ENCODE measurements around the gene TULP4. TPM values are rescaled to one million over a fixed set of nuclear protein-coding genes. Genes with fewer than 3 reads are reported as not detected.

Gene TULP4
- total and polyA plus RNA-seq, 2 donors (not counting 1 experiment from before 2014, with no cell fraction given): 16.8 to 88.2 TPM

GRCh38 chr6:158516098-158516497 lies 203.8 kb downstream of the TULP4 start:
- Histone ChIP-seq H3K4me2 (ENCODE audit: extremely low read depth, insufficient read depth, low read length) (peak overlapping the region; percentile 33), H3K4me1 (ENCODE audit: control insufficient read depth, extremely low read depth, insufficient read depth, low read length) (no peaks in the 10 kb centered on the region), H3K9me3 (ENCODE audit: control insufficient read depth, insufficient read depth, low read depth, low read length) (no peaks in the 10 kb centered on the region), H3K9ac (ENCODE audit: insufficient read depth, low read length) (no peak overlapping the region), H3K79me2 (ENCODE audit: control insufficient read depth, insufficient read depth, low read length) (no peaks in the 10 kb centered on the region), H3K4me3 (replicated peaks in 1 of 4; ENCODE audit: control extremely low read depth in 1 of 4, insufficient read depth in 1 of 4, low read depth in 3 of 4, low read length in 4 of 4) (no peak overlapping the region), H3K27me3 (ENCODE audit: control insufficient read depth, insufficient read depth, low read length) (peaks cover 7% of the 10 kb centered on the region), H3K36me3 (ENCODE audit: control insufficient read depth, insufficient read depth, low read length) (no peaks in the 10 kb centered on the region), H2AFZ (ENCODE audit: low read length) (no peak overlapping the region), H3K27ac (ENCODE audit: insufficient read depth, low read length) (no peak overlapping the region), H4K20me1 (ENCODE audit: control insufficient read depth, extremely low read depth, insufficient read depth, low read length) (no peaks in the 10 kb centered on the region)
- TF ChIP-seq EZH2 (IDR thresholded peaks at IDR 0.05; ENCODE audit: low read length, missing control alignments) (no peak), CTCF (conservative IDR thresholded peaks at IDR 0.05 in 1 of 2, IDR thresholded peaks at IDR 0.05 in 1 of 2; ENCODE audit: low read depth in 1 of 2, low read length in 2 of 2) (no peak)
- no peak for DNase-seq (ENCODE audit: low read depth in 2 of 2)

- Histone ChIP-seq H3K9ac (ENCODE audit: insufficient read depth, low read length) (no peak overlapping the region), H3K27ac (ENCODE audit: insufficient read depth, low read length) (no peak overlapping the region), H3K79me2 (ENCODE audit: control insufficient read depth, insufficient read depth, low read length) (no peaks in the 10 kb centered on the region), H3K9me3 (ENCODE audit: control insufficient read depth, insufficient read depth, low read depth, low read length) (no peaks in the 10 kb centered on the region), H3K4me2 (ENCODE audit: extremely low read depth, insufficient read depth, low read length) (no peak overlapping the region), H3K27me3 (ENCODE audit: control insufficient read depth, insufficient read depth, low read length) (peaks cover 7% of the 10 kb centered on the region), H4K20me1 (ENCODE audit: control insufficient read depth, extremely low read depth, insufficient read depth, low read length) (no peaks in the 10 kb centered on the region), H3K4me3 (replicated peaks in 1 of 4; ENCODE audit: control extremely low read depth in 1 of 4, insufficient read depth in 1 of 4, low read depth in 3 of 4, low read length in 4 of 4) (no peak overlapping the region), H3K4me1 (ENCODE audit: control insufficient read depth, extremely low read depth, insufficient read depth, low read length) (no peaks in the 10 kb centered on the region), H2AFZ (ENCODE audit: low read length) (no peak overlapping the region), H3K36me3 (ENCODE audit: control insufficient read depth, insufficient read depth, low read length) (no peaks in the 10 kb centered on the region)
- no peak for DNase-seq (ENCODE audit: low read depth in 2 of 2)
- TF ChIP-seq EZH2 (IDR thresholded peaks at IDR 0.05; ENCODE audit: low read length, missing control alignments) (no peak), CTCF (conservative IDR thresholded peaks at IDR 0.05 in 1 of 2, IDR thresholded peaks at IDR 0.05 in 1 of 2; ENCODE audit: low read depth in 1 of 2, low read length in 2 of 2) (no peak)
Measured at GRCh38 chr6:158517038-158517437, 204.8 kb downstream of the TULP4 start.

GRCh38 chr6:158517581-158517980 lies 205.3 kb downstream of the TULP4 start:
- H3K79me2 ChIP-seq (ENCODE audit: control insufficient read depth, insufficient read depth, low read length): no peaks in the 10 kb centered on the region
- H3K36me3 ChIP-seq (ENCODE audit: control insufficient read depth, insufficient read depth, low read length): no peaks in the 10 kb centered on the region
- H2AFZ ChIP-seq (ENCODE audit: low read length): no peak overlapping the region
- H3K9ac ChIP-seq (ENCODE audit: insufficient read depth, low read length): no peak overlapping the region
- H4K20me1 ChIP-seq (ENCODE audit: control insufficient read depth, extremely low read depth, insufficient read depth, low read length): no peaks in the 10 kb centered on the region
- no peak overlapping the region for H3K4me3 ChIP-seq (replicated peaks in 1 of 4; ENCODE audit: control extremely low read depth in 1 of 4, insufficient read depth in 1 of 4, low read depth in 3 of 4, low read length in 4 of 4)
- H3K4me2 ChIP-seq (ENCODE audit: extremely low read depth, insufficient read depth, low read length): no peak overlapping the region
- TF ChIP-seq EZH2 (IDR thresholded peaks at IDR 0.05; ENCODE audit: low read length, missing control alignments): no peak
- no peak for TF ChIP-seq CTCF (conservative IDR thresholded peaks at IDR 0.05 in 1 of 2, IDR thresholded peaks at IDR 0.05 in 1 of 2; ENCODE audit: low read depth in 1 of 2, low read length in 2 of 2)
- H3K27ac ChIP-seq (ENCODE audit: insufficient read depth, low read length): no peak overlapping the region
- no peak for DNase-seq (ENCODE audit: low read depth in 2 of 2)
- H3K27me3 ChIP-seq (ENCODE audit: control insufficient read depth, insufficient read depth, low read length): peaks cover 7% of the 10 kb centered on the region
- no peaks in the 10 kb centered on the region for H3K9me3 ChIP-seq (ENCODE audit: control insufficient read depth, insufficient read depth, low read depth, low read length)
- H3K4me1 ChIP-seq (ENCODE audit: control insufficient read depth, extremely low read depth, insufficient read depth, low read length): no peaks in the 10 kb centered on the region

All from fibroblast of lung (primary cell).